UCSD-AML1 (cell line): ENCODE results near the gene ZNF106.

Experiments used
- DNase-seq: peaks from one replicate; lab custom pipeline; 2025; ENCODE audit not compliant: unreplicated experiment; lab: John Stamatoyannopoulos, UW

The ZNF106 gene

DNA sequence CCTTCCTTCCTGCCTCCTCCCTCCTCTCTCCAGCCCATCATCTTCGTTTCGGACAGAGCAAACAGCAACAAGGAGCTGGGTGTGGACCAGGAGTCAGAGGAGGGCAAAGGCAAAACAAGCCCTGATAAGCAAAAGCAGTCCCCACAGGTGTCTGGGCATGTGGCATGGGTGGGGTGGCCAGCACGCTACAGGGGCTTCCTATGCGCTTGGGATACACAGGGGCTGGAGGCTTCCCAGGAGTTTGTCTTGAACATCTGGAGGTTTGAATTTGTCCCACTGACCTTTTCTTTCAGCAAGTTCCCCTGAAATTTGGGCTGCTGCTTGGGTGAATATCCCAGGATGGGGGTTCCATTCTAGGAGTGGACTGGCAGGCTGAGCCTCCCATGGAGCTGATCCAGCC is 82.8 kb downstream of the ZNF106 start:
- DNase-seq = no peak

GRCh38 chr15:42405863-42406482 is 85.0 kb downstream of the ZNF106 start:
- DNase-seq = no peak

- no peak for DNase-seq
Measured at GRCh38 chr15:42404461-42405235, 86.3 kb downstream of the ZNF106 start.

DNA sequence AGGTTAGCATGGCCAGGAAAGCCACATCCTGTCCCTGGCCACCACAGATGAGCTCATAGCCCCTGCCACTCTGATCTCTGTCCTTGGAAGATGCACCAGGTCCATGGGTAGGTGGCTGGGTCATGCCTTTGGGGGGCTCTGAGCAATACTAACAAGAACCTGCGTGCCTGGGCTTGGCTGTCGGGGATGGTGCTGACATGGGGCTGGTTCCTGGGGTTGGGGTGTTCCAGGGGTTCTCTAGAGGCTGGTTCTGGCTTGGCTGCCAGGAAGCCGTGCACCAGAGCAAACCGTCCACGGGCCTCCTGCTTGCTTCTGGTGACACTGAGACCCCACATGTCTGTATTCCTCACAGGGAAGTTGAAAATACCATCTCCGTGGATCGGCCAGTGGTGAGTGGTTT is 87.6 kb downstream of the ZNF106 start:
- DNase-seq = no peak

- peak; percentile 36 for DNase-seq
Measured at GRCh38 chr15:42402455-42403205, 88.3 kb downstream of the ZNF106 start.

DNA sequence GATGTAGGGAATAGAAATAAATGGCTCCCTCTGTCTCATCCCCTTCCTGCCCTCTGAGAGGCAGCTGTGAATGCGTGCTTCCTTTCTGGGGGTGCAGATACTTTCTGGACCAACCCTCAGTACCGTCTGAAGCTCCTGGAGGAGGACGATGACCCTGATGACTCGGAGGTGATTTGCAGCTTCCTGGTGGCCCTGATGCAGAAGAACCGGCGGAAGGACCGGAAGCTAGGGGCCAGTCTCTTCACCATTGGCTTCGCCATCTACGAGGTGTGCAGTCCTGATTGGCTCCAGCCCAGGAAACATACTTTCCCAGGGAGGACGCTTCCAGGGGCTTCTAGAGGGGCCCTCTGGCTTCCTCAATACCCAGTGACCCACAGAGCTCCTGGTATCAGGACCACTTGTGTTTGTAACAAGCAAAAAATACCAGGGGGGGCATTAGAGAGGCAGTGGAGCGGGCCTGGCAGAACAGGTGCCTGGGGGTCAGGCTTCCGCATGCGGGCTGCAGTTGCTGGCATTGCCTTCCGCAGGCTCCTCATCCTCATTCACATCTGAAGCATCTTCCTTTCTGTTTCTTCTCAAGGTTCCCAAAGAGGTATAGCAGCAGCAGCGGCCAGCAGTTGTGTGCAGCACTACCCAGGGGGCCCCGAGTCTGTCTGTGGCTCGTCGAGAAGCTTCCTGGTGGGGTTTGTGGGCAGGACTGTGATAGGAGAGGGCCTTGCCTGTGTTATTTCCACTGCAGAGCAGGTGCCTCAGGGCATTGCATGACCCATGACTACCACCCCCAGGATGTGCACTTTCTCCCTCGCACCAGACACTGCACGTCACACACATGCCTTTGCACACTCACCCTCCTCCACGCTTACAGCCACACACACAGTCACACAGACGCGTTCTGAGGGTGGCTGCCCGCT is 89.1 kb downstream of the ZNF106 start:
- peak; percentile 59 for DNase-seq

- no peak for DNase-seq
Measured at GRCh38 chr15:42395838-42396237, 95.1 kb downstream of the ZNF106 start.

DNA sequence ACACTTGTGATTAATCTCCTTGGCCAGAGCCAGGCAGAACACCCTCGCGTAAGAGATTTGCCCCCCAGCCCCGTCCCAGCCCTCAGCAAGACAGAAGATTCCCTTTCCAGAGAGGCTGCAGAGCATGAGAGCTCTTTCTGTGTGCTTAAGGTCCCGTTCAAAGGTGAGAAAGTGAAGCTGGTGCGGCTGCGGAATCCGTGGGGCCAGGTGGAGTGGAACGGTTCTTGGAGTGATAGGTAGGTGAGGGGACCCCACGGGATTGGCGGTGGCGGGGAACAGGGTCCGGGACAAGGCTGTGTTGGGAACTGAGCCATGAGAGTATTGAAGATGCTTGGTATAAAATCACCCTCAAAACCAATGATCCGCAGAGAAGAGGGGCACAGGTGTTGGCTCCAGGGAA is 96.8 kb downstream of the ZNF106 start:
- DNase-seq = no peak

DNA sequence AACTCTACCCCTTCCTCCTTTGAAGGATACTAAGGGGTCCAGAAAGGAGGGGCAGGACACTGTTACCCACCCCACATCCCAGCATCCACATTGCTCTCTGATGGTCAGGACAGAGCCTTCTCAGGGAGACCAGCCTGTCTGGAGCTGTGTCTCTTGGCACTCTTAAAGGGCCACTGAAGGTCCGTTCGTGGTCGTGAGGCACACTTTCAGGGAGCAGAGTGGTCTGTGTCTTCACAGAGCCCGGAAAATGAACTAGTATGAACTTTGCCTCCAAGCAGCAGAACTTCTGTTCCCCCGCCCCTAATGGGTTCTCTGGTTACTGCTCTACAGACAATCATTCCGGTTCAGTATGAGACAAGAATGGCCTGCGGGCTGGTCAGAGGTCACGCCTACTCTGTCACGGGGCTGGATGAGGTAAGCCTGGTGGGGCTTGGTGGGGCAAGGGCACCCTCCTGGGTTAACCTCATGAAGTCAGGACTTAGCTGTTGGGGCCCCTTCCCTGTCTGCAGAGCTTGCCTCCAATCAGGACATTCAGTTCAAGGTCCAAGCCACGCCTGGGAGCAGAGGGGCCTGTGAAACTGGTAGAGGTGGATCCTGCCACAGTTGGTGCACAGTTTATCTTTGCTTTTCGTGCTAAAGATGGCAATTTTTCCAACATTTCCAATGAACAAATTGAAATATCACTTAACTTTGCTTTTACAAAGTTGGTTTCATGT is 98.5 kb downstream of the ZNF106 start:
- DNase-seq = no peak

GRCh38 chr15:42387603-42388002 is 103.3 kb downstream of the ZNF106 start:
- DNase-seq = no peak

GRCh38 chr15:42385980-42386700 is 104.8 kb downstream of the ZNF106 start:
- DNase-seq = peak; percentile 39

DNA sequence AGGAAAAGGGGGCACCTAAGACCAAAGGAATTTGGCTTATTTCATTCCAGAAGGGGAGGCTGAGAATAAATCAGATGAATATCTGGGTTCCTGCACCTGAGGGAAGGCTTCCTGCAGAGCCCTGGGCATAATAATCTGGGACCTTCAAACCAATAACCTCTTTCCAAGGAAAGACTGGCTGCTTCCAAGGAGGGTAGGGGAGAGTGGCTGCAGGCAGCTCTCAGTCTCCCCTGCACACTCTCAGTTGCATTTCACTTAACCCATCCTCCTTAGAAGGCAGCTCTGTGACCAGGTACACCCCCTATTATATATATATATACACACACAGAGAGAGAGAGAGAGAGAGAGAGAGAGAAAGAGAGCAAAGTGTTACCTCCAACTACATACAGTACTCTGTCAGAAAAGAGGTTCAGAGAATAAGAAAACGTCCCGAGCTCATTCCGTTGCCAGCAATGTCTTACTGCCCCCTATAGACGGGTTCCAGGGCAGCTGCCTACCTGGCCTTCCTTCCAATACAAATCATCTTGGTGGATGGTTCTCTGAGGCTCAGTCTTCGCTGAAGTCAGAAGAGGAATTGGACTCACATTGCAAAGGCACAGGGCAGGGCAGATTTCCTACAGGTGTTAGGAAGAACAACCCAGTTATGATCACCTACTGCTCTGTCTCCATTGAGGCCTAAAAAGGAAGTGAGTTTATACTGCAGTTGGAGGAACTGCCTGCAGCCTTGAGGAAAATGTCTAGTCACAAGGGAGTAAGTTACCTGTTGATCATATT is 105.5 kb downstream of the ZNF106 start:
- DNase-seq = peak; percentile 54

DNA sequence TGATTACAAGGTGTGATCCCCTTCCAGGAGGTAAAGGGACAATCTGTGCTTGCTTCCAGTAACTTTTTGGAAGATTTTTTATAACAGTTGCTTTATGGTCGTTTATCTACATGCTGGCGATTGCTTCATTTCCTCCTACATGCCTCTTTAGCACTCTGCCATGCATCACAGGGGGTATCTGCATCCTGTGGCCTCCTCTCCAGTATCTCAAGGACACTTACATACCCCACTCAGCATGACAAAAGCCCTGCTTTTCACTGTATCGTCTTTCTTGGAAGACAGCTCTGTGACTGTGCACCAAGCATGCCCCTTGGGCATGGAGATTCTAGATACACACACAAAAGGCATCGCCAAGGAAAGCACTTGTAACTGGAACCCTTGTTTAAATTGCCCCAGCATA is 106.3 kb downstream of the ZNF106 start:
- no peak for DNase-seq

- DNase-seq = no peak
Measured at GRCh38 chr15:42378011-42378410, 112.9 kb downstream of the ZNF106 start.

DNA sequence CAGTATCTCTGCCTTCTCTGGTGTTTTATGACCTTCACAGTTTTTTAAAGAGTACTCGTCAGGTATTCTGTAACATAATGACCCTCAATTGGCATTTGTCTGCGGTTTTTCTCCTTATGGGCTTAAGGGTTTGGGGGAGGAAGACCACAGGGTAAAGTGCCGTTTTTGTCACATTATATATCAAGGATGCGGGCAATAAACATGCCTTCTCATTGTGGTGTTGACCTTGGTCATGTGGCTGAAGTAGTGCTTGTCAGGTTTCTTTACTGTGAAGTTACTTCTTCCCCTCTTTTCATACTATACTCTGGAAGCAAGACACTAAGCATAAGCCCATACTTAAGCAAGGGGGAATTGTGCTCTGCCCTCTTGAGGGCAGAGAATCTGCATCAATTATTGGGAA is 115.0 kb downstream of the ZNF106 start:
- no peak for DNase-seq

DNA sequence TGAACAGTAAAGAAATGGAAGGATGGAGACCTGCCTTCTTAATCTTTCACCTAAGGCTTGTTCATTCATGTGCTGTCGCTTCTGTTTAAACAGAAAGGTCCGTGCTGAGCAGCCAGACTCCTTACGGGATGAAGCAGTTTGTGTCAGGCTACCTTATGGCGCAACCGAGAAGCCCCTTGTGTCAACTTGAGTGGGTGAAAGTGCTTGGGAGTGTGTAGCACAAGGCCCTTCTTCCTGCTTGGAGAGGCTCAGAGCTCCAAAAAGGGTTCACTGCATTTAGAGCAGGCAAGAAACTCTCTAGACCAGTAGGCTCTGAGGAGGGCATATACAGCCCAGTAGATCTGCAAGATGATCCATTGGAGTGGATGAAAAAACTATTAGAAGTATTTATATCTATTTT is 115.7 kb downstream of the ZNF106 start:
- no peak for DNase-seq

GRCh38 chr15:42374810-42375209 is 116.1 kb downstream of the ZNF106 start:
- DNase-seq = no peak

- no peak for DNase-seq
Measured at GRCh38 chr15:42373936-42374335, 117.0 kb downstream of the ZNF106 start.

DNA sequence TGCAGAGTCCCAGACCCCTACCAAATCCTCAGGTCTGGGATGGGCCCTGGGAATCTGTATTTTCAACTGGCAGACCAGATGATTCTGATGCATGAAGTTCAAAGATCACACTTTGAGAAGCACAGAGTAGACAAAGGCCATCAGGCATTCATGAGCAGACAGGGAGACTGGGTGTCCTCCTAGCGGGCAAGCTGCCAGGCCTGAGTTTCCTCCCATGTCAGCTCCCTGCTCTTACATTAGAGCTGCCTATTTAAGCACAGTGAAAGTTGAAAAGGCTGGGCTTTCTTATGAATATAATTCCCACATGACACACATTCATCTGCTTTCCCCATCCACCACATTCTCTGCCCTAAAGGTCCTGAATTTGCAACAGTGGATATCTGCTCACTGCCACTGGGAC is 117.7 kb downstream of the ZNF106 start:
- DNase-seq = no peak
